KMS-11 (cell line): ENCODE measurements around the gene FHOD3.

Experiments used
- H2AFZ ChIP-seq: fragments of 200-600 bp; sonication (generic); 2 replicates; pipeline ENCODE4 v1.6.1; 2016; ENCODE audit warnings: antibody characterized with exemption, mixed run types, low read depth
- H3K27ac ChIP-seq: fragments of 200-600 bp; sonication (generic); 2 replicates; pipeline ENCODE4 v1.6.1; 2016; ENCODE audit warnings: mild to moderate bottlenecking, mixed run types
- H3K27me3 ChIP-seq: fragments of 200-600 bp; sonication (generic); 2 replicates; pipeline ENCODE4 v1.6.1; 2017; ENCODE audit warnings: mild to moderate bottlenecking, low read depth, mixed run types, moderate library complexity; ENCODE audit not compliant: insufficient read depth
- H3K36me3 ChIP-seq: fragments of 200-600 bp; sonication (generic); 2 replicates; pipeline ENCODE4 v1.6.1; 2017; ENCODE audit warnings: mild to moderate bottlenecking, mixed run types; ENCODE audit not compliant: insufficient read depth
- H3K4me1 ChIP-seq: fragments of 200-600 bp; sonication (generic); 2 replicates; pipeline ENCODE4 v1.6.1; 2016; ENCODE audit warnings: mild to moderate bottlenecking, low read depth, mixed run types; ENCODE audit not compliant: poor library complexity, severe bottlenecking
- H3K4me2 ChIP-seq: fragments of 200-600 bp; sonication (generic); 2 replicates; pipeline ENCODE4 v1.7.0; 2016; ENCODE audit warnings: mild to moderate bottlenecking, mixed run types
- H3K4me3 ChIP-seq: fragments of 200-600 bp; sonication (generic); IDR thresholded peaks from 2 replicates; pipeline ENCODE4 v1.6.1; 2017; ENCODE audit warnings: low read depth, low read length, mixed read lengths; ENCODE audit not compliant: insufficient read depth
- H3K79me2 ChIP-seq: fragments of 200-600 bp; sonication (generic); 2 replicates; pipeline ENCODE4 v1.6.1; 2016; ENCODE audit warnings: low read depth, mixed run types; ENCODE audit not compliant: insufficient read depth
- H3K9ac ChIP-seq: fragments of 200-600 bp; sonication (generic); 2 replicates; pipeline ENCODE4 v1.6.1; 2016; ENCODE audit warnings: mild to moderate bottlenecking, mixed run types
- H4K20me1 ChIP-seq: fragments of 200-600 bp; sonication (generic); 2 replicates; pipeline ENCODE4 v1.6.1; 2016; ENCODE audit warnings: mild to moderate bottlenecking, mixed run types; ENCODE audit not compliant: insufficient read depth
- TF ChIP-seq, protein P1 (sequence below): fragments of 200-600 bp; sonication (generic); conservative IDR thresholded peaks from 2 replicates; pipeline ENCODE4 v1.6.1; 2017; ENCODE audit warnings: low read depth, mild to moderate bottlenecking, antibody characterized with exemption, low read length, moderate library complexity, mixed read lengths

FHOD3 gene

DNA sequence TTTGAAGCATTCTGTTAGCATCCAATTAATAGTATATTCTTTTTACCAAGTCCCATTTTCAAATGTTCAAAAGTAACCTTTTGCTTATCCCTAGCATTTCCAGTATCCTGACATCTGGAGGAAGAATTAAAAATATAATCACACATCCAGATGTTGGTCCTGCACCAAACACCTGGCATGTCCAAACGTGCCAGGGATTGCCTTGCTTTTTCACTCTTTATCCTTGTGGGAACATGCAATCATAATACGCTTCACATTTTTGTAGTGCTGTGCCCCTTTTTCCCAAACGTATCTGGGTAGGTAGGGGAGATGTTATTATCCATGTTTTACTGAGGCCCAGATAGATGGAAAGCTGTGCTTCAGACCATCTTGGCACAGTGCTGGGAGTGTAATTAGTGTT lies 398.3 kb downstream of the FHOD3 start:
- no peaks in the 10 kb centered on the region for H3K4me1 ChIP-seq
- no peaks in the 10 kb centered on the region for H3K79me2 ChIP-seq
- no peaks in the 10 kb centered on the region for H3K36me3 ChIP-seq
- TF ChIP-seq, protein P1, sequence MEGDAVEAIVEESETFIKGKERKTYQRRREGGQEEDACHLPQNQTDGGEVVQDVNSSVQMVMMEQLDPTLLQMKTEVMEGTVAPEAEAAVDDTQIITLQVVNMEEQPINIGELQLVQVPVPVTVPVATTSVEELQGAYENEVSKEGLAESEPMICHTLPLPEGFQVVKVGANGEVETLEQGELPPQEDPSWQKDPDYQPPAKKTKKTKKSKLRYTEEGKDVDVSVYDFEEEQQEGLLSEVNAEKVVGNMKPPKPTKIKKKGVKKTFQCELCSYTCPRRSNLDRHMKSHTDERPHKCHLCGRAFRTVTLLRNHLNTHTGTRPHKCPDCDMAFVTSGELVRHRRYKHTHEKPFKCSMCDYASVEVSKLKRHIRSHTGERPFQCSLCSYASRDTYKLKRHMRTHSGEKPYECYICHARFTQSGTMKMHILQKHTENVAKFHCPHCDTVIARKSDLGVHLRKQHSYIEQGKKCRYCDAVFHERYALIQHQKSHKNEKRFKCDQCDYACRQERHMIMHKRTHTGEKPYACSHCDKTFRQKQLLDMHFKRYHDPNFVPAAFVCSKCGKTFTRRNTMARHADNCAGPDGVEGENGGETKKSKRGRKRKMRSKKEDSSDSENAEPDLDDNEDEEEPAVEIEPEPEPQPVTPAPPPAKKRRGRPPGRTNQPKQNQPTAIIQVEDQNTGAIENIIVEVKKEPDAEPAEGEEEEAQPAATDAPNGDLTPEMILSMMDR, result no peak
- no peak overlapping the region for H2AFZ ChIP-seq
- no peak overlapping the region for H3K4me3 ChIP-seq
- no peak overlapping the region for H3K9ac ChIP-seq
- no peaks in the 10 kb centered on the region for H4K20me1 ChIP-seq
- H3K27ac ChIP-seq, result no peak overlapping the region
- H3K27me3 ChIP-seq, result no peaks in the 10 kb centered on the region
- no peak overlapping the region for H3K4me2 ChIP-seq

DNA sequence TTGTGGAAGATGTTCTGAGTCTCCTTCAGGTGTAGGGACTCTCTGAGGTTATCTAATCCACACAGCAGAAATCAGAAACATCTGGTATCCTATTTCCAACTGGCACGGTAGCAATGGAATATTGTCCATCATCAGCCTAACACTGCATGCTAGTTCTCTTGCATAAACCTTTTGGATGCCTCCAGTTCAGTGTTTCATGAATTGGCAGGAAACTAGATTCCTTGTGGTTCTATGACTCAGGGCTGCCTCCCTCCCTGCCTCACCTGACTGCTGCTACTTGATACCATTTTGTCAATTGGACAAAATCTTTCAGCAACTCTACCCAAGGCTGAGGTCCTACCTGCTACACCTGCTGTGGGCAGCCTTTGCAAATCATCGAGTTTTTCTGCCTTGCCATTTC lies 400.4 kb downstream of the FHOD3 start:
- Histone ChIP-seq H2AFZ (no peak overlapping the region), H3K36me3 (no peaks in the 10 kb centered on the region), H3K27ac (no peak overlapping the region), H3K79me2 (no peaks in the 10 kb centered on the region), H3K4me3 (no peak overlapping the region), H4K20me1 (no peaks in the 10 kb centered on the region), H3K27me3 (no peaks in the 10 kb centered on the region), H3K9ac (no peak overlapping the region), H3K4me1 (no peaks in the 10 kb centered on the region), H3K4me2 (no peak overlapping the region)
- TF ChIP-seq, protein P1, result no peak

DNA sequence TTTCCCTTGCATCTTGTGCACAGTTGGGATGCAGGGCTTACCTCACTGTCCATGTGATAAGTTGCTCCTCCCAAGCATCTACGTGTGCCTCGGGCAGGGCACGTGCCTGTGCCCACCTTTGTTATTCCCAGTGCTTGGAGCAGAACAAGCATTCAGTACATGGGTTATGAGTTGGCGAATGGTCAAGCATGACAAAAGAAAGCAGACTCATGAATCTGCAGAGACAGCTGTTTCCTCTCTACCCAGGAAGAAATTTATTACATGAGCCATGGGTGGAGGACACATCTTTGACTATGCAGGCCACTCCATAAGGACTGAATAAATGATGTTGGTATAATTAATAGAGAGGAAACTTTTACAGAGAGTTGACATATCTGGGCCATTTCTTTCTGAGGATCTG lies 403.4 kb downstream of the FHOD3 start:
- no peak overlapping the region for H3K4me2 ChIP-seq
- H4K20me1 ChIP-seq, result no peaks in the 10 kb centered on the region
- no peaks in the 10 kb centered on the region for H3K4me1 ChIP-seq
- H2AFZ ChIP-seq, result no peak overlapping the region
- H3K27ac ChIP-seq, result no peak overlapping the region
- H3K79me2 ChIP-seq, result no peaks in the 10 kb centered on the region
- no peaks in the 10 kb centered on the region for H3K27me3 ChIP-seq
- no peak overlapping the region for H3K4me3 ChIP-seq
- H3K9ac ChIP-seq, result no peak overlapping the region
- H3K36me3 ChIP-seq, result no peaks in the 10 kb centered on the region
- TF ChIP-seq, protein P1, result no peak

DNA sequence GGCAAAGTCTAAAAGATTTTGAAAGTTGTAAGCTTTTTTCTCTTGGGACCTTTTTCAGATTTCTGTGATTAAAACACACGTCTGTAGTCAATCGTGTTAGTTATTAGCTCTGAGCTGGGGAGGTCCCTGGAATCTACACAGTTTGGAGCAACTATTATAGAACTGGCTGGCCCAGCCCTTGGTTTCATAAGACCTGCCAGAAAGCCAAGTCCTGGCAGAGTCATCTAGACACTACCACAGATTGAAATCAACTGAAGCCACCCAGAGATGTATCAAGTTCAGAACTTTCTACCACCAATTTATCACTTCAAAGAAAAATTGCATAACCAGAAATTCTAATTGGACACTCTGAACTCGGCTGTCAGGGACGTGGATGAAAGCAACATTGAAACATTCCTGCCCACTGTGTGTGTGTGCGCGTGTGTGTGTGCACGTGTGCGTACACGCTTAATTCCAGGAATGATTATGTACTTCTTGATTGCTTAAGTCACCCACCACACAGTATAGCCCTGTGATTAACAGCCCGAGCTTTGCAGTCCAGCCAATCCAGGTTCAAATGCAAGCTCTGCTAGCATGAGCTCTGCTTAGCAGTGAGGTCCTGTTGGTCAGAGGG lies 405.0 kb downstream of the FHOD3 start:
- Histone ChIP-seq H4K20me1 (no peaks in the 10 kb centered on the region), H3K27ac (no peak overlapping the region), H2AFZ (no peak overlapping the region), H3K4me1 (no peaks in the 10 kb centered on the region), H3K79me2 (no peaks in the 10 kb centered on the region), H3K27me3 (no peaks in the 10 kb centered on the region), H3K36me3 (no peaks in the 10 kb centered on the region), H3K4me2 (no peak overlapping the region), H3K4me3 (no peak overlapping the region), H3K9ac (no peak overlapping the region)
- TF ChIP-seq, protein P1, result no peak
